EH (cell line): Measurements from ENCODE around the gene E2F6.
"Not testable (repeated sequence)": the region's sequence is repeated elsewhere in the genome, so short reads cannot be mapped to it uniquely, and the experiment has no call there.

Source experiments
- DNase-seq: peaks from one replicate; pipeline ENCODE4 v3.0.0-alpha.2; 2015; ENCODE audit warnings: low read depth

Gene E2F6

DNA sequence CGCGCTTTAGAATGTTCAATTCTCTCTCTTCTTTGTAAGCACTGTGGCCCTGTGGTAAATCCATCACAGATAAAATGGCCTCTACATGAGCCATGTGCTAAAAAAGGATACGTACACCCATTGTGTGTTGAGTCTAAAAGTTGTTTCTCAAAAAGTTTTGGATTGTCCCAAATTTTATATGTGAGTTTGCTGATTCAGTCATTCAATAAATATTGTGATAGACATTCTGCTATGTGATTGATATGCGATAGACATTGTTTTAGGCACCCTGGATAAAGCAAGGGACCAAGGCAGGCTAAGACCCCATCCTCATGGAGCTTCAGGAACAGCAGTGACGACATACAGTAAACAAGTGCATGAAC, 53.5 kb downstream of the E2F6 start:
- DNase-seq = no peak

GRCh38 chr2:11411768-11412448, 54.1 kb downstream of the E2F6 start:
- DNase-seq = peak; percentile 65

- DNase-seq = no peak
Observed at GRCh38 chr2:11411244-11411643, 54.7 kb downstream of the E2F6 start.

DNA sequence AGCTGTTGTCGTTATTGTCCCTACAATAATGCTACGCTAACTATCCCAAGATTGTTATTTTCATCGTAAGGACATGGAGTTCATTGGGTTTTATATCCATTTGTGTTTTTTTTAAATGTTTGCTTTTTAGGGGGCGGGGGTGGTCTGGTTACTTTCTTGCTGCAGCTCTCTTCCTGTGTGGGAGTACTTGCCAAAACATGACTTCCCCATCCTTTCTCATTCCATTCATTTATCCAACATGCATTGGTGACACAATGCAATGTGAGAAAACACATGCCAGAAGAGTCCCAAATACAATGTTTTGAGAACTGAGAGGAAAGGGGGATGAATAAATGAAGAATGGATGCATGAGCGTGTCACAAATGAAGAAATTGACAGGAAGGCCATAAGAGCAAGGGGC, 55.9 kb downstream of the E2F6 start:
- DNase-seq = peak; percentile 44

DNA sequence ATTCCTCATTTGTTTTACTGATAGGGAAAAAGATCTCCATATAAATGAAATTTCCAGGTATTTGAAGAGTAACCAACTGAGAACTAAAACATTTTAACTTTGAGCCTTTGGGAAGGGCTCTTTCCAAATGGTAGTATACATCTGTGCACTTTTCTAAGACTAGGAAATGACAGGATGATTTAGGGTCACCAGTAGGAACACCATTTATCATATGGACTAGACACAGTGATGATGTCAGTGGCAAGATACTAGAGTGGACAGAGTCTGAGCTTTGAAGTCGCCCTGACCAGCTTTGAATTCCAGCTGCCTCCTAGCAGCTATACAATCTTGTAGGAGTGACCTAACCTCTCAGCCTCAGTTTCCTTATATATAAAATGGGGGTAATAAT, 56.4 kb downstream of the E2F6 start:
- no peak for DNase-seq

DNA sequence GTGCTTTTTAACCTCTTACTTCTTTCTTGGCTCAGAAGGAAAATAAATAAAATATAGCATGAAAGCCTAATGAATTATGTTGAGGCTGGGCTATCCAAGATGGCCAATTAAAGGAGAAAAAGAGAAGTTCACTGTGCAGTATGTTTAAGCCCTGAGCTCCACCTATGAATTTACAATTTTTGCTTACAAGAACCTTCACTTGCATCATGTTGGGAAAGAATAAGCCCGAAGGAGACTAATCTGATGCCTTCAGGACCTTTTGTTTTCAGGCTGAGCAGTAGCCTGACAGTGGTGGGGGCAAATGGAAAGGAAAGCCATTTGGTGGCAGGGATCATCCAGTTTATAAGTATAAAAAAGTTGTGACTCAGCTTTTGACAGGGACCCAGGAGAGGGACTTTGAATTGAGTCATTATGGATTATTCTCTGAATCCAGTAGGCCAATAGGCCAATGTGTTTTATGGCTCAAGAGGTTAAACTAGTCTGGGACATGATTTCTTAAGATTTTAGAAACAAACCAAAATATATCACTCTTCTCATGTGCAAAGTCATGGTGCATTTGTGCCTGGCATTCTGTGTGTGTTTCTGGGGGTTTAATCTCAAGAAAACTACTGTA, 56.9 kb downstream of the E2F6 start:
- peak; percentile 62 for DNase-seq

DNA sequence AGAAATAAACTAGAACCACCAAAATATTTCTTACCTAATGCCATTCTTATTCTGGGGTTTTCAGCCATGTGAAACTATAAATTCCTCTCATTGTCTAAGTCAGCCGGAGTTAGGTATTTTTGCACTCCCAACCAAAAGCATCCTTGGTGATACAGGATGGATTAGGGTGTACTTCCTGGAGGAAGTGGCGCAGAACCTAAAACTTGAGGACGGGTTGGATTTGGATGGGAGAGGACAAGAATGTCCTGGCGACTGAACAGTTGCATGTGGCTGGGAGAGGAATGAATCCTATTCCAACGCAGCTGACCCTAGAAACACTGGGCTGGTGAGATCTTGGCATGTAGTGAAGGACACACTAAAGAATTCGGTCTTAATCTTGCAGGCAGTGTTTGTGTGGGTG, 58.5 kb downstream of the E2F6 start:
- no peak for DNase-seq

DNA sequence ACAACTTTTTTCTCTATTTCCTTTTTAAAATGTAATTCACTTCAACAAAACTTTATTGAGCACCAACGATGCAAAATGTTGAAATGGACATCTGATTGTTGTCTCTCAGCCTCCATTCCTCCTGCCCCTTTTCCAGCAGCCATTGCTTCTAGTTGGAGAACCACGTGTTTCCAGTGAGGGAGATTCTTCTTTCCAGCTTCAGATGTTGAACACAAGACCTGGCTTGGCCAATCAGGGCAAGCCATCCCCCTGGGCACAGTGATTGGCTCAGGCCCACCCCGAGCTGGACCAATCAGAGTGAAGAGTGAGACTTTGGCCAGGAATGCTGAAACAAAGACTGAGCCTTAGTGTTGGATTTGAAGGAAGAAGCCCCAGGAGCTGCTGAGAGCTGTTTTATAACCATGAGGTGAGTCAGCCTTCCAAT, 59.0 kb downstream of the E2F6 start:
- DNase-seq = peak; percentile 96

DNA sequence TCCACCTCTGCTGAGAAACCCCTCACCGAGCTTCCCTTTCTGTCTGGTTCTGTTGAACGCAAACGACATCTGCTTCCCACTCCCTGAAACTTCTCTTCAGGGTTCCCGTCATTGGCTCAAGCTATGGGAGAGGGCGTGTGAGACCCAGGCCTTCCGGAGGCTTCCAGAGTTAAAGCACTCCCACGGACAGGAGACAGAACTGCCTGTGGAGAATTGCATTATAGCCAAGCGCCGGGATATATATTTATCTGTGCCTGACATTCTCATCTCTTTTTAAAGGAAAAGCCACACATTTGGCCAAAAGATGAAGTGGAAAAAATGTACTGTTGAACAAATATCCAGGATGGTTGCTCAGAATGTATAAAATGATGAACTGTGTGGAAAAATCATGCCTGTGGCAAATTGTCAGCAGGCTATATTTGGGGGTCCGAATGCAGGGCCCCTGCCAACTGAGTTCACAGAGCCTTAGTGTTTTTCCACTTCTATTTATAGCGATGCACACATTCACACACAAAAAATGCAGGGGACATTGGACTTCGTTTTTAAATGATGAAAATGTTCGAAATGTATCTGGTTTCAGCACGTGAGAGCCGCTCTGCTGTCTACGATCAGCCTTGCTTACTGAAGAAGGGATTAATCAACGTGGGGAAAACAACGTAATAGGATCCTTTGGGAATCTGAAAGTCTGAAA, 59.5 kb downstream of the E2F6 start:
- DNase-seq = peak; percentile 90

- no peak for DNase-seq
Observed at GRCh38 chr2:11405599-11406266, 60.2 kb downstream of the E2F6 start.

GRCh38 chr2:11405074-11405406, 60.9 kb downstream of the E2F6 start:
- not testable (repeated sequence) for DNase-seq

- no peak for DNase-seq
Observed at GRCh38 chr2:11404376-11405073, 61.4 kb downstream of the E2F6 start.

GRCh38 chr2:11402436-11402835, 63.5 kb downstream of the E2F6 start:
- DNase-seq = no peak

- DNase-seq = no peak
Observed at GRCh38 chr2:11399438-11399762, 66.6 kb downstream of the E2F6 start.

DNA sequence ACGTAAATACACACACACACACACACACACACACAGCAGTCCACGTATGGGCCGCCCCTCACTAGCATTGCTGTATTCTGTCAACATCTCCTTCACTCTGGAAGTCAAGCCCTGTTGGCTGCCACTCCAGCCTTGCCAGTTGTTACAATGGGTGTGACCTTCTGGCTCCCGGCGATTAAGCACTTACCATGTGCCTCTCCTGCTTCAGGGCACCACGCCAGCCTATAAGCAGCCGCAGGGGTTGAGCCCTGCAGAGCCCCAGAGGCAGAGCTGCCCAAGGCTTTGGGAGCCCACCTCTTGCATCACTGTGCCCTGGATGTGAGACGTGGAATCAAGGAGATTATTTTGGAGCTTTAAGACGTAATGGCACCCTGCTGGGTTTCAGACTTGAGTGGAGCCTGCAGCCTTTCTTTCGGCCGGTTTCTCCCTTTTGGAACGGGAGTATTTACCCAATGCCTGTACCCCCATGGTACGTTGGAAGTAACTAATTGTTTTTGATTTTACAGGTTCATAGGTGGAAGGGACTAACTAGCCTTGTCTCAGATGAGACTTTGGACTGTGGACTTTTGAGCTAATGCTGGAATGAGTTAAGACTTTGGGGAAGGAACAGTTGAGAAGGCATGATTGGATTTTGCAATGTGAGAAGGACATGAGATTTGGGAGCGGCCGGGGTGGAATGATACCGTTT, 67.1 kb downstream of the E2F6 start:
- DNase-seq = no peak

DNA sequence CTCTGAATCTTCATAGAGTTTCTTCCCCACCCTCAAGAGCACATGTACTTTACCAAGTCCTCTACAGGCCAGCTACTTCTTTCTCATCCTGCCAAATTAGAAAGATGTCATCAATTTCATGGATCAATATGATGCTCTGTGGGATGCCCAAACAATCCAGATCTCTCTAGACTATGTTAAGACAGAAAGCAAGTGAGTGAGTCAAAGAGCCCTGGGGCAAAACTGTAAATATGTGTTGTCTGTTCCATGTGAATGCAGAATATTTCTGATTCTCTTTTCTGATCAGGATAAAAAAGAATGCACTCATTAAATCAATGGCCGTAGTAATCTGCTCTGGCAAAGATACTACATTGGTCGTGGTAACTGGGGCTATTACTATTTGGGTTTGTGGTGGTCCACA, 68.4 kb downstream of the E2F6 start:
- peak; percentile 53 for DNase-seq

GRCh38 chr2:11396467-11397445, 69.2 kb downstream of the E2F6 start:
- peak; percentile 23 for DNase-seq

DNA sequence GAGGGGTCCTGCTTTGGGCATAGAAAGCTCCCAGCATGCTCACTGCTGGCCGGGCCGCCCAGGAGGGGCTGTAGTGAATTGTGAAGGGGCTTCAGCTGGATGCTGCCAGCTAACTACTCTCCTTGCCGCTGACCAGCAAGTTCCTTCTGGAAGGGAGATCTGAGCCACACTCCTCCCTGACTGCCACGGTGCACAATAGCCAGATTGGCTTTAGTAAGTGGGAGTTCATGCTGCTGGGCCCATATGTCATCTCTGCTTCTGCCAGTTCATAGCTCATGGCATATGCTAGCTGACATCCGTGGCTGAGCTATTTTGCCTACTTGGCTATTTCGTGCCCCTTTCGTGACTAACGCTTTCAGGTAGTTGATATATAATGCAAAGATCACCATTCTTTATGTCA, 69.9 kb downstream of the E2F6 start:
- no peak for DNase-seq

DNA sequence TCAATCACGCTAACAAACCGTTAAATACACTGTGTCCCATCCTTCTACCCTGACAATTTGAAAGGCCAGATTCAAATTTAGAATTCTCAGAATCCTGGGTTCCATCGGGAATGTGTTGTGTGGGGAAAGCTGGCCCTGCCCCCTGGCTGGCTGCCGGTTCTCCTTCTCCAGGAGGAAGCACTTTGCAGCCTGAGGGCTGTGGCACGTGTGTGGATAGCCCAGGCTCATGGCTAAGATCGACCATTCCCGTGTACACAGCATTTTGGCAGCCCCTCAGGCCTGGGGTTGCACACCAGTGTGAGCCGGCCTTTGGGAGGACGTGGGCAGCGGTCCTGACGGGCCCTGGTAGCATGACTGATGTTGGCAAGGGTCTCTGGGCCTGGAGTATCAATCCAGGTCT, 70.6 kb downstream of the E2F6 start:
- DNase-seq = no peak
